Nephron progenitor cell (in vitro differentiated cells): ENCODE measurements around the gene EIF2S2.

ENCODE experiments used
- DNase-seq: peaks from one replicate; pipeline ENCODE4 v3.0.0; 2021
- H3K27ac Mint-ChIP-seq: 2 replicates; pipeline ENCODE4 v1.8.0; 2021; ENCODE audit warnings: mild to moderate bottlenecking, moderate library complexity, mixed read lengths
- H3K27me3 Mint-ChIP-seq: 2 replicates; pipeline ENCODE4 v1.8.0; 2021; ENCODE audit warnings: mild to moderate bottlenecking, low read depth, mixed read lengths; ENCODE audit not compliant: poor library complexity
- H3K36me3 Mint-ChIP-seq: 2 replicates; pipeline ENCODE4 v1.8.0; 2021; ENCODE audit warnings: low read depth, mixed read lengths
- H3K4me1 Mint-ChIP-seq: 2 replicates; pipeline ENCODE4 v1.8.0; 2021; ENCODE audit warnings: mixed read lengths
- H3K4me3 Mint-ChIP-seq: 2 replicates; pipeline ENCODE4 v1.8.0; 2021; ENCODE audit warnings: mild to moderate bottlenecking, moderate library complexity, mixed read lengths
- H3K9me3 Mint-ChIP-seq: 2 replicates; pipeline ENCODE4 v1.8.0; 2021; ENCODE audit warnings: mild to moderate bottlenecking, moderate library complexity, mixed read lengths
- TF ChIP-seq, protein P1 (sequence below): fragments of 200-600 bp; sonication (generic); IDR thresholded peaks from 2 replicates; pipeline ENCODE4 v1.5.0; 2021; ENCODE audit warnings: antibody characterized with exemption

Gene EIF2S2

GRCh38 chr20:34060970-34061369 is 51.1 kb downstream of the EIF2S2 start:
- TF ChIP-seq, protein P1, sequence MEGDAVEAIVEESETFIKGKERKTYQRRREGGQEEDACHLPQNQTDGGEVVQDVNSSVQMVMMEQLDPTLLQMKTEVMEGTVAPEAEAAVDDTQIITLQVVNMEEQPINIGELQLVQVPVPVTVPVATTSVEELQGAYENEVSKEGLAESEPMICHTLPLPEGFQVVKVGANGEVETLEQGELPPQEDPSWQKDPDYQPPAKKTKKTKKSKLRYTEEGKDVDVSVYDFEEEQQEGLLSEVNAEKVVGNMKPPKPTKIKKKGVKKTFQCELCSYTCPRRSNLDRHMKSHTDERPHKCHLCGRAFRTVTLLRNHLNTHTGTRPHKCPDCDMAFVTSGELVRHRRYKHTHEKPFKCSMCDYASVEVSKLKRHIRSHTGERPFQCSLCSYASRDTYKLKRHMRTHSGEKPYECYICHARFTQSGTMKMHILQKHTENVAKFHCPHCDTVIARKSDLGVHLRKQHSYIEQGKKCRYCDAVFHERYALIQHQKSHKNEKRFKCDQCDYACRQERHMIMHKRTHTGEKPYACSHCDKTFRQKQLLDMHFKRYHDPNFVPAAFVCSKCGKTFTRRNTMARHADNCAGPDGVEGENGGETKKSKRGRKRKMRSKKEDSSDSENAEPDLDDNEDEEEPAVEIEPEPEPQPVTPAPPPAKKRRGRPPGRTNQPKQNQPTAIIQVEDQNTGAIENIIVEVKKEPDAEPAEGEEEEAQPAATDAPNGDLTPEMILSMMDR = no peak
- Mint-ChIP-seq H3K27me3 (no peaks in the 10 kb centered on the region), H3K4me3 (no peak overlapping the region), H3K27ac (no peak overlapping the region), H3K9me3 (no peaks in the 10 kb centered on the region), H3K4me1 (peaks cover 39% of the 10 kb centered on the region), H3K36me3 (no peaks in the 10 kb centered on the region)
- no peak for DNase-seq

GRCh38 chr20:34058831-34059230 is 53.2 kb downstream of the EIF2S2 start:
- H3K27ac Mint-ChIP-seq = no peak overlapping the region
- H3K9me3 Mint-ChIP-seq = no peaks in the 10 kb centered on the region
- H3K36me3 Mint-ChIP-seq = no peaks in the 10 kb centered on the region
- TF ChIP-seq, protein P1 = no peak
- DNase-seq = no peak
- no peaks in the 10 kb centered on the region for H3K27me3 Mint-ChIP-seq
- no peak overlapping the region for H3K4me3 Mint-ChIP-seq
- peaks cover 38% of the 10 kb centered on the region for H3K4me1 Mint-ChIP-seq

- no peaks in the 10 kb centered on the region for H3K36me3 Mint-ChIP-seq
- H3K4me3 Mint-ChIP-seq = no peak overlapping the region
- peaks cover 27% of the 10 kb centered on the region for H3K4me1 Mint-ChIP-seq
- no peaks in the 10 kb centered on the region for H3K9me3 Mint-ChIP-seq
- TF ChIP-seq, protein P1 = no peak
- no peak overlapping the region for H3K27ac Mint-ChIP-seq
- H3K27me3 Mint-ChIP-seq = no peaks in the 10 kb centered on the region
- DNase-seq = no peak
These were observed 56.8 kb downstream of the EIF2S2 start for GRCh38 chr20:34055290-34055689.

DNA sequence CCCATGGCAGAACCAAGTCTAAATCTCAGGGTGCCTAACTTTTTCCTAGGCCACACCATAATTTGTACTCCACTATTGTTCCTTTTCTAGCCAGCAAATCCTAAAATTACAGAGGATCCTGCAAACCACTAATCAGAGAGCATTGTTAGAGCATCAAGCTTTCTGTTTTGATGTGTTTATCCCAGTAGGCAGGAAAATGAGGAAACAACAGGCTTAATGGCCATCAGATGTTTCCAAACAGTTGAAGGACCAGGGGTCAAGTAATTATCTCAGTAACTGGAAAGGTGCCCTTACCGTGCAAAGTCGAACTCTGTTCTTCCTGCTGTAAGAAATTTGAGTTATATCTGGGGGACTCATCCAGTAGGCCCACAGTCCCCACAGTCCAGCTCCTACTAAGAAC is 59.6 kb downstream of the EIF2S2 start:
- Mint-ChIP-seq H3K4me3 (no peak overlapping the region), H3K27ac (no peak overlapping the region), H3K27me3 (no peaks in the 10 kb centered on the region), H3K4me1 (peaks cover 18% of the 10 kb centered on the region), H3K9me3 (no peaks in the 10 kb centered on the region), H3K36me3 (peaks cover under 1% of the 10 kb centered on the region)
- TF ChIP-seq, protein P1 = no peak
- DNase-seq = no peak

DNA sequence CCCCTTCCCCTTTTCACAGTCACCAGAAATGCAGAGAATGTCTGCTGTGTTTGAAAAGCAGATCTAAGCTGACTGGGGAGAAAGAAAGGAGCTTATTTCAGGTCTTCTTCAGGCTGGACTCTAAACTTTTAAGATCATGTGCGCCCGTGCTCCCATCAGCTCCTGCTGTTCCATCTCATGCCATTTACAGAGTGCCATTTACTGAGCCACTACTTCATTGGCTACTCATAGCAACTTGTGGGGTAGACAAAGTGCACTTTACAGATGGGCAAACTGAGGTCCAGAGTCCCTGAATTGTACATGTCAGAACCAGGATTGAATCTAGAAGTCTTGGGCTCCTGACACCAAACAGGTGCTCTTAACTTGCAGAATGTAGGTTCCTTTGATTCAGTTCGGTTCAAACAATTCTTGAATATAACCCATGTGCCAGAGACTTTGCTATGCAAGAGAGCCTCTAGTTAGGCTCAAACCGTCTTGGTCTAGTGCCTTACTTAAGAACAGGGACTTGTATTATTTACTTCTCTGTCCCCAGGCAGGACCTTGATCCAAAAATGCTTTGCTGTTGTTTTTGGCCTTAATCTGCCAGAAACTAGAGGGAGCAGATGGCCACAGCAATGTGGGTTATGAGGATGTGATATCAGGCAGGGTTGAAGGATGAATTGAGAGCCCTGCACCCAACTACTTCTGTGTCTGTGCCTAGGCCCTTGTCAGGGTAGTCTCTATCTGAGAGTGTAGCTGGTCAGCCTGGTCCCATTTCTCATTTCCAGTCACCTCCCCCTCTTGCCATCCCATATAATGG is 61.9 kb downstream of the EIF2S2 start:
- Mint-ChIP-seq H3K4me1 (peaks cover 37% of the 10 kb centered on the region), H3K27ac (no peak overlapping the region), H3K36me3 (peaks cover 6% of the 10 kb centered on the region), H3K27me3 (no peaks in the 10 kb centered on the region), H3K9me3 (no peaks in the 10 kb centered on the region), H3K4me3 (no peak overlapping the region)
- DNase-seq = no peak
- TF ChIP-seq, protein P1 = no peak

DNA sequence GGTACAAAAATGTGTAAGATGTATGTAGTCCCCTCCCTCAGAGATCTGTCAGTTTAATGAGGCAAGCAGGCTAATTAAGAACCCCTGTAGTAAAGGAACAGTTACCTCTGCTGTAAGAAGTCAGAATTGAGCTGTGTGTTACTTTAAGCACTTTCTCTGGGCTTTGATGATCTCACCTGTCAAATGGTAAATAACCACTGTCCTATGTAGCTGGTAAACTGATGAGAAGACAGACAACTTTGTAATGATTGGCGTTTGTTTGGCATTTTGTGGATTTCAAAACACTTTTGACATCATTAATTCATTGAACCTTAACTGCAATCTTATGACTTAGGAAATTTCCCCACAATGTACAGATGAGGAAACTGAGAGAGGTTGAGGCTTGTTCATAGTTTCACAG is 62.7 kb downstream of the EIF2S2 start:
- no peaks in the 10 kb centered on the region for H3K27me3 Mint-ChIP-seq
- TF ChIP-seq, protein P1 = no peak
- H3K9me3 Mint-ChIP-seq = no peaks in the 10 kb centered on the region
- no peak overlapping the region for H3K4me3 Mint-ChIP-seq
- no peak for DNase-seq
- no peak overlapping the region for H3K27ac Mint-ChIP-seq
- H3K36me3 Mint-ChIP-seq = peaks cover 6% of the 10 kb centered on the region
- peaks cover 39% of the 10 kb centered on the region for H3K4me1 Mint-ChIP-seq
